ENCODE measurements around the gene ZNF107. TPM values are rescaled to one million over a fixed set of nuclear protein-coding genes. Genes with fewer than 3 reads are reported as not detected.

The ZNF107 gene
- total RNA-seq, 2 experiments from 2014 or later, result 20.2 to 21.7 TPM

DNA sequence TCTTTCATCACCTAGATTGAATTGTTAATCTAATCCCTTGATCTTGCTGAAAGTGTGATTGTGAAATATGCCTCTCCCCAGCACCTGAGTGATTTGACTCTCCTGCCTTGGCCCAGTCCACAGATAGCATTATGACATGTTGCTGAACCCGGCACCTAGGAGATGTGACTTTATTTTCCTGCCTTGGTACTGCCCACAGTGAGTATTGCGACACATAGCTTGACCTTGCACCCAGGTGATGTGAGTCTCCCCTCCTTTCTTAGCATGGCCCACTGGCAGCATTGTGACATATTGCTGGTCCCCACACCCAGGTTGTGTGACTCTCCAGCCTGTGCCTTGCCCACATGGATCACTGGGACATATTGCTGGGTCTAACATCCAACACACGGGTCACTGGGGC, 32.5 kb upstream of the ZNF107 start:
- Mint-ChIP-seq H3K27ac (no peak overlapping the region), H3K9me3 (ENCODE audit: insufficient read depth) (no peaks in the 10 kb centered on the region), H3K4me3 (no peak overlapping the region), H3K27me3 (ENCODE audit: low read depth) (no peaks in the 10 kb centered on the region), H3K4me1 (ENCODE audit: low read depth) (no peaks in the 10 kb centered on the region), H3K36me3 (ENCODE audit: low read depth) (no peaks in the 10 kb centered on the region)
- CTCF ChIA-PET, result no interaction called here
- no peak for ATAC-seq
- POLR2A ChIA-PET, result no interaction called here
- DNase-seq, result no peak

DNA sequence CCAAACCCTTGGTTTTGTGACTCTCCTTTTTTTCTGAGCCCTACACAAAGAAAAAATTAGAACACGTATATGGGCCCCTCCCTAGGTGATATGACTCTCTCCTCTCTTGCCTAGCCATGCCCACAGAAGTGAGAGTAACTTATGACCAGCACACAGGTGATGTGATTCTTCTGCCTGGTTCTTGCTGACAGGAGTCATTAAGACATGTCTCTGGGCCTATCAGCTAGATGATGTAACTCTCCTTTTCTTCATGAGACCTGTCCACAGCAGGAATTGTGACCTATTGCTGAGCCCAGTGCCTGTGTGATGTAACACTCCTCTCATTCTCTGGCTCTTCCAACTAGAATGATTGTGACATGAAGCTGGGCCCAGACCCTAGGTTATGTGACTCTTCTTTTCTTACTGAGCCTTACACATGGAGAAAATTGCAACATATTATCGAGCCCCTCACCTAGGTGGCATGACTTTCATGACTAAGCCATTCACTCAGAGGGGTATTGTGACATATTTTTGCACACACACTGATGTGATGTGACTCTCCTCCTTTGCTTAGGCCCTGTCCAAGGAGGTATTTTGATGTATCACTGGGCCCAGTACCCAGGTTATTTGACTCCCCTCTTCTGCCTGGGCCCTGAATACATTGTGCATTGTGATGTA, 31.4 kb upstream of the ZNF107 start:
- POLR2A ChIA-PET, result no interaction called here

DNA sequence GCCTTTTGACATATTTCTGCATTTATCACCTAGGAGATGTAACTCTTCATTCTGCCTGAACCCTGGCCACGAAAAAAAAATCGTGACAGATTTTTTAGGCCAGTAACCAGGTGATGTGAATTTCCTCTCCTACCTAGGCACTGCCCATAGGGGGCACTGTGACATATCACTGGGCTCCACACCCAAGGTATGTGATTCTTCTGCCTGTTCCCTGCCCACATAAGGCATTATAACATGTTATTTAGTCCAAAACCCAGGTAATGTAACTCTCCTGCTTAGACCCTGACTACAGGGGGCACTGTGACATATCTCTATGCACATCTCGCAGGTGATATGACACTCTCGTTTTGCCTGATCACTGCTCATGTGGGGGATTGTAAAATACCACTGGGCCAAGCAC, 29.5 kb upstream of the ZNF107 start:
- Mint-ChIP-seq H3K27ac (no peak overlapping the region), H3K27me3 (ENCODE audit: low read depth) (no peaks in the 10 kb centered on the region), H3K4me3 (no peak overlapping the region), H3K4me1 (ENCODE audit: low read depth) (no peaks in the 10 kb centered on the region), H3K9me3 (ENCODE audit: insufficient read depth) (peaks cover 8% of the 10 kb centered on the region), H3K36me3 (ENCODE audit: low read depth) (no peaks in the 10 kb centered on the region)
- POLR2A ChIA-PET, result no interaction called here
- CTCF ChIA-PET, result no interaction called here
- DNase-seq (no peak), ATAC-seq (no peak)

More for the DNA sequence above, 31.4 kb upstream of the ZNF107 start:
- Mint-ChIP-seq H3K4me1 (ENCODE audit: low read depth) (no peaks in the 10 kb centered on the region), H3K27me3 (ENCODE audit: low read depth) (no peaks in the 10 kb centered on the region), H3K4me3 (no peak overlapping the region), H3K9me3 (ENCODE audit: insufficient read depth) (no peaks in the 10 kb centered on the region), H3K27ac (no peak overlapping the region), H3K36me3 (ENCODE audit: low read depth) (no peaks in the 10 kb centered on the region)
- DNase-seq (no peak), ATAC-seq (no peak)
- CTCF ChIA-PET, result no interaction called here

DNA sequence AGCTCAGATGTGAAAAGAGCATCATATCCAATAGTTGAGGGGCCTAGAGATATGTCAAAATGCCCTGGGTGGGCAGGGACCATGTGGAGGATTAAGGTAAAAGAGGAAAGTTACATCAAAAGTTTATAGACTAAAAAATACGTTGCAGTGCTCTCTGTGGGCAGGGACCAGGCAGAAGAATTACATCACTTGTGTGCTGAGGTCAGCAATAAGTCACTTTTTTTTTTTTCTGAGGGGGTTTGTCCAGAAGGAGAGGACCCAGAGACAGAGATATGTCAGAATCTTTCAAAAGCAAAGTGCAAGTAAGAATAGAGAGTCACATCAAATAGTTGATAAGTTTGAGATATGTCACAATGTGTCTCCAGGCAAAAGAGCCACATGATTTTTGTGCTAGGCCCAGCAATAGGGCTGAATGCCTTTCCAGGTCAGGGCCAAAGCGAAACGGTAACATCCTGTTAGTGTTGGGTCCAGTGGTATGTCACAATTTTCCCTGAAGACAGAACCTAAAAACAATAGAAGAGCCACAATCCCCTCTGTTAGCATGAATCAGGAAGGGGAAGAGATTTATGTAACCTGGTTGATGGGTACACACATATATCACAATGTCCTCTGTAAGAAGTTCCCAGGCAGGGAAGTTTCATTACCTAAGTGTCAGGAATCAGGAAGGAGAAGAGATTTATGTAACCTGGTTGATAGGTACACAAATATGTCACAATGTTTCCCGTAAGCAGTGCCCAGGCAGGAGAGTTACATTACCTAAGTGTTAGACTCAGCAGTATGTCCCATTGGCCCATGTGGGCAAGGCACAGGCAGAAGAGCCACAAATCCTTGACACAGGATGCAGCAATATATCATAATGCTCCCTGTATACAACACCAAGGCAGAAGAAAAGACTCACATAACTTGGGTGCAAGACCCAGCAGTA, 28.1 kb upstream of the ZNF107 start:
- Mint-ChIP-seq H3K4me1 (ENCODE audit: low read depth) (no peaks in the 10 kb centered on the region), H3K27me3 (ENCODE audit: low read depth) (no peaks in the 10 kb centered on the region), H3K36me3 (ENCODE audit: low read depth) (no peaks in the 10 kb centered on the region), H3K27ac (no peak overlapping the region), H3K9me3 (ENCODE audit: insufficient read depth) (peaks cover 8% of the 10 kb centered on the region), H3K4me3 (no peak overlapping the region)
- CTCF ChIA-PET, result no interaction called here
- POLR2A ChIA-PET, result no interaction called here
- ATAC-seq (no peak), DNase-seq (no peak)

DNA sequence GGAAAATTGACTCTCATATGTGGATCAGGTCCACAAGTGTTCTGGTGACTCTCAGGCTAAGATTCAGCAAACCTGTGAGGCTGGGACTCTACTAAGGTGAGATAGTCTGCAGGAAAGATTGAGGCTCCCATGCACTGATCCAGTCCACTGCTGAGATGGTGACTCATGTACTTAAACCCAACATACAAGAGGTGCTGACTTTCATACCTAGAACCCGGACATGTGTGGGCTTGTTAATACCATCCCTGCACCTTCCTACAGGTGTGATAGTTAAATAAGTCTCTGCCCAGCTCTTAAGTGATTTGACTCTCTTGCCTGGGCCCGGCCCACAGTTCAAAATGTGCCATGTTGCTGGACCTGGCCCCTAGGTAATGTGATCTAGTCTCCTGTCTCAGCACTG, 27.1 kb upstream of the ZNF107 start:
- no peak for ATAC-seq
- no peak overlapping the region for H3K27ac Mint-ChIP-seq
- peaks cover 8% of the 10 kb centered on the region for H3K9me3 Mint-ChIP-seq (ENCODE audit: insufficient read depth)
- H3K27me3 Mint-ChIP-seq (ENCODE audit: low read depth), result no peaks in the 10 kb centered on the region
- no peaks in the 10 kb centered on the region for H3K36me3 Mint-ChIP-seq (ENCODE audit: low read depth)
- no peaks in the 10 kb centered on the region for H3K4me1 Mint-ChIP-seq (ENCODE audit: low read depth)
- ChIA-PET POLR2A (no interaction called here), CTCF (no interaction called here)
- H3K4me3 Mint-ChIP-seq, result no peak overlapping the region
- DNase-seq, result no peak

DNA sequence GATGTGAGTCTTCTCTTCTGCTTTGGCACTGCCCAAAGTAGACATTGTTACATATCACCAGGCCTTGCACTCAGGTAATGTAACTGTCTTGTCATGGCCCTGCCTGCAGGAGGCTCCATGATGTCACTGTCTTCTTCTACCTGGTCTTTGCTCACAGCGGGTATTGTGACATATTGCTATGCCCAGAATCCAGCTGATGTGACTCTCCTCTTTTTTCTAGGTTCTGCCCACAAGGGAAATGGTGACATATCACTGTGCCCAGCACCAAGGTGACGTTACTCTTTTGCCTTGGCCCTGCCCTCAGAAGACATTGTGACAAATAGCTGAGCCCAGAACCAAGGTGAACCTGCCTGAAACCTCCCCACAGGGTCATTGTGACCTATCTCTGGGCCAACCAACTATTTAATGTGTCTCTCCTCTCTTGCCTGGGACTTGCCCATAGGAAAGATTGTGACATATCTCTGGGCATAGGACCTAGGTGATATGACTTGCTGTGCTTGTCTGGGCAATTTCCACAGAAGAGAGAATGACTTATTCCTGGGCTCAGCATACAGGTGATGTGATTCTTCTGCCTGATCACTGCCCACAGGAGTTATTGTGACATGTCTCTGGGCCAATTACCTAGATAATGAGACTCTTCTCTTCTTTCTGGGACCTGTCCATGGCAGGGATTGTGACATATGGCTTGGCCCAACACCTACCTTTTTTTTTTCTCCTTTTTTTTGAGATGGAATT, 26.5 kb upstream of the ZNF107 start:
- Mint-ChIP-seq H3K4me3 (no peak overlapping the region), H3K36me3 (ENCODE audit: low read depth) (no peaks in the 10 kb centered on the region), H3K27me3 (ENCODE audit: low read depth) (no peaks in the 10 kb centered on the region), H3K27ac (no peak overlapping the region), H3K9me3 (ENCODE audit: insufficient read depth) (peaks cover 8% of the 10 kb centered on the region), H3K4me1 (ENCODE audit: low read depth) (no peaks in the 10 kb centered on the region)
- no peak for DNase-seq
- CTCF ChIA-PET, result no interaction called here
- POLR2A ChIA-PET, result no interaction called here
- ATAC-seq, result no peak

DNA sequence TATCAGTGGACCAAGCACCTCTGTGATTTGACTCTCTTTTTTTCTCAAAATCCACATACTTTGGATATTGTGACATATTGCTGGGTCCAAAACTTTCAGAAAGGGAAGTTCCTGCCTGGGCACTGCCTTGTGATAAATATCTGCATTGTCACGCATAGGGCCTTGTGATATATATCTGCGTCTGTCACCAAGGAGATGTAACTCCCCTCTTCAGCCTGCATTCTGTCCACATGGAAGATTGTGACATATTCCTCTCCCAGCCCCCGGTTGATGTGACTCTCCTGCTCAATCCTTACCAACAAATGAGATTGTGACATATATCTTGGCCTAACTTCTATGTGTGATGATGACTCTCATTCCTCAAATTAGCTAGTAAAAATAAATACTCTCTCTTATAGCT, 25.4 kb upstream of the ZNF107 start:
- Mint-ChIP-seq H3K27ac (no peak overlapping the region), H3K4me1 (ENCODE audit: low read depth) (no peaks in the 10 kb centered on the region), H3K27me3 (ENCODE audit: low read depth) (no peaks in the 10 kb centered on the region), H3K9me3 (ENCODE audit: insufficient read depth) (peaks cover 8% of the 10 kb centered on the region), H3K4me3 (no peak overlapping the region), H3K36me3 (ENCODE audit: low read depth) (no peaks in the 10 kb centered on the region)
- ChIA-PET CTCF (no interaction called here), POLR2A (no interaction called here)
- ATAC-seq (no peak), DNase-seq (no peak)

DNA sequence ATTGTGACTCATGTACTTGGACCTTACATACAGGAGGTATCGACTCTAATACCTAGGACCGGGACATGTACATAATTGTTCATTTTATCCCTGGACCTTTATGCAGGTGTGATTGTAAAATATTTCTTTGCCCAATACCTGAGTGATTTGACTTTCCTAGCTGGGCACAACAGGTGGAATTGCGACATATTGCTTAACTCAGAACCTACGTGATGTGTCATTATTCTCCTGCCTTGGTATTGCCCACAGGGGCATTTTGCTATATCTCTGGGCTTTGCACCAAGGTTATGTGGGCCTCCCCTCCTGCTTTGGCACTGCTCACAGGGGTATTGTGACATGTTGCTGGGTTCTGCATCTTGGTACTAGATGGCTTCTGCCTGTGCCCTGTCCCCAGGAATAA, 23.9 kb upstream of the ZNF107 start:
- Mint-ChIP-seq H3K27me3 (ENCODE audit: low read depth) (no peaks in the 10 kb centered on the region), H3K4me1 (ENCODE audit: low read depth) (no peaks in the 10 kb centered on the region), H3K36me3 (ENCODE audit: low read depth) (no peaks in the 10 kb centered on the region), H3K9me3 (ENCODE audit: insufficient read depth) (peaks cover 8% of the 10 kb centered on the region), H3K27ac (no peak overlapping the region), H3K4me3 (no peak overlapping the region)
- ATAC-seq (no peak), DNase-seq (no peak)
- ChIA-PET POLR2A (no interaction called here), CTCF (no interaction called here)

DNA sequence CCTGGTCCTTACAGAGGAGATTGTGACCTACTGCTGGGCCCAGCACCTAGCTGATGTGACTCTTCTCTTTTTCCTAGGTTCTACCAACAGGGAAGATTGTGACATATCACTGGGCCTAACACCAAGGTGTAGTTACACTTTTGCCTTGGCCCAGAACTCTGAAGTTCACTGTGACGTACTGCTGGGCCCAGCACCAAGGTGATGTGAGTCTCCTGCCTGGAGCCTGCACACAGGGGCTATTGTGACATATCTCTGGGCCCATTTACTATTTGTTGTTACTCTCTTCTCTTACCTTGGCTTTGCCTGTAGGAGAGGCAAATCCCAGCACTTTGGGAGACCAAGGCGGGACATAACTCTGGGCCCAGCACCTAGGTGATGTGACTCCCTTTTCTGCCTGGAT, 23.1 kb upstream of the ZNF107 start:
- H3K9me3 Mint-ChIP-seq (ENCODE audit: insufficient read depth), result peaks cover 8% of the 10 kb centered on the region
- H3K27me3 Mint-ChIP-seq (ENCODE audit: low read depth), result no peaks in the 10 kb centered on the region
- H3K36me3 Mint-ChIP-seq (ENCODE audit: low read depth), result no peaks in the 10 kb centered on the region
- ChIA-PET POLR2A (no interaction called here), CTCF (no interaction called here)
- DNase-seq (no peak), ATAC-seq (no peak)
- no peak overlapping the region for H3K27ac Mint-ChIP-seq
- H3K4me1 Mint-ChIP-seq (ENCODE audit: low read depth), result no peaks in the 10 kb centered on the region
- no peak overlapping the region for H3K4me3 Mint-ChIP-seq

DNA sequence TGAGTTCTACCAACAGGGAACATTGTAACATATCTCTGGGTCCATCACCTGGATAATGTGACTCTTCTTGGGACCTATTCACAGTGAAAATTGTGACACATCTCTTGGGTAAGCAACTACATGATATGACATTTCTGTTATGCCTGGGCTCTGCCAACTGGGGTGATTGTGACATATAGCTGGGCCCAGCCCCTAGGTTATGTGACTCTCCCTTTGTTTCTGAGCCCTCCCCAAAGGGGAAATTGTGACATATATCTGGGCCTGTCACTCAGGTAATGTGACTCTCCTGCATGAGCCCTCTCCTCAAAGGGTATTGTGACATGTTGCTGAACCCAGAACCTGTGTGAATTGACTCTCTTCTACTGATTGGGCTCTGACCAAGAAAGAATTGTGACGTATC, 22.4 kb upstream of the ZNF107 start:
- Mint-ChIP-seq H3K4me3 (no peak overlapping the region), H3K9me3 (ENCODE audit: insufficient read depth) (peaks cover 8% of the 10 kb centered on the region), H3K27ac (no peak overlapping the region), H3K4me1 (ENCODE audit: low read depth) (no peaks in the 10 kb centered on the region), H3K27me3 (ENCODE audit: low read depth) (no peaks in the 10 kb centered on the region), H3K36me3 (ENCODE audit: low read depth) (no peaks in the 10 kb centered on the region)
- ATAC-seq, result no peak
- POLR2A ChIA-PET, result no interaction called here
- DNase-seq, result no peak
- CTCF ChIA-PET, result no interaction called here

DNA sequence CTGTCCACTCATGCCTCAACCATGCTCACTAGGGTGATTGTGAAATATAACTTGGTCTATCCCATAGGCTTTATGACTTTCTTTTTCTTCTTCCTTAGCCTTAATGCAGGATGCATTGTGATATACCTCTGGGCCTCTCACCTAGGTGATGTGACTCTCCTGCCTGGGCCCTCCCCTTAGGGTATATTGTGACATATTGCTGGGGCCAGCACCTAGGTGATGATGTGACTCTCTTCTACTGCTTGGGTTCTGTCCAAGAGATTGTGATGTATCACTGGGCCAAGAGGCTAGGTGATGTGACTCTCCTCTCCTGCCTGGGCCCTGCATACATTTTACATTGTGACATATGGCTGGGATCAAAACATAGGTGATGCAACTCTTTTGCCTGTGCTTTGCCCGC, 14.7 kb upstream of the ZNF107 start:
- ATAC-seq, result no peak
- DNase-seq, result no peak
- no peaks in the 10 kb centered on the region for H3K27me3 Mint-ChIP-seq (ENCODE audit: low read depth)
- H3K27ac Mint-ChIP-seq, result no peak overlapping the region
- no peaks in the 10 kb centered on the region for H3K9me3 Mint-ChIP-seq (ENCODE audit: insufficient read depth)
- H3K36me3 Mint-ChIP-seq (ENCODE audit: low read depth), result no peaks in the 10 kb centered on the region
- H3K4me1 Mint-ChIP-seq (ENCODE audit: low read depth), result no peaks in the 10 kb centered on the region
- POLR2A ChIA-PET, result no interaction called here
- CTCF ChIA-PET, result no interaction called here
- no peak overlapping the region for H3K4me3 Mint-ChIP-seq

DNA sequence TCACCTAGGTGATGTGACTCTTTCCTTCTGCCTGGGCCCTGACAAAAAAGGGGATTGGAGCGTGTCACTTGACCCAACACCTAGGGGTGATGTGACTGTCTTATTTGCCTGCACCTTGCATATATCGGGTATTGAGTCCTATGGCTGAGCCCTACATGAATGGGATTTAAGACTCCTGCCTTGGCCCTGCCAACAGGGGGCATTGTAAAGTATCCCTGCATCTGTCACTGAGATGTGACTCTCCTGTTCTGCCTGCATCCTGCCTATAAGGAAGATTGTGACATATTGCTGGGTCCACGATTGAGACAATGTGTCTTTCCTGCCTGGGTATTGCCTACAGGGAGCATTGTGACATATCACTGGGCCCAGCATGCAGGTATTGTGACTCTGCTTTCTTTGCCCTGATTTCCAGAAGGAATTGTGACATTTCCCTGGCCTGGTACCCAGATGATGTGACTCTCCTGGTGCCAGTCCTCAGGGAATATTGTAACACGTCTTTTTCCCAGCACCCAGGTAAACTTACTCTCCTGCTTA, 14.2 kb upstream of the ZNF107 start:
- no peaks in the 10 kb centered on the region for H3K36me3 Mint-ChIP-seq (ENCODE audit: low read depth)
- ATAC-seq, result no peak
- POLR2A ChIA-PET, result no interaction called here

More for the DNA sequence above, 14.2 kb upstream of the ZNF107 start:
- DNase-seq, result no peak
- Mint-ChIP-seq H3K27me3 (ENCODE audit: low read depth) (no peaks in the 10 kb centered on the region), H3K27ac (no peak overlapping the region), H3K4me1 (ENCODE audit: low read depth) (no peaks in the 10 kb centered on the region), H3K9me3 (ENCODE audit: insufficient read depth) (no peaks in the 10 kb centered on the region), H3K4me3 (no peak overlapping the region)
- CTCF ChIA-PET, result no interaction called here

All from activated CD8-positive, alpha-beta T cell treated with anti-CD3 and anti-CD28 coated beads, Interleukin-2, amount 10 ng/mL, durations not matched to agents 7 days and 5 days (primary cell).